GM20431 (cell line): ENCODE data around the gene OR2Y1.
"Not testable (repeated sequence)": the region's sequence is repeated elsewhere in the genome, so short reads cannot be mapped to it uniquely, and the experiment has no call there.

Experiments
- in situ Hi-C: fragments of 300-500 bp; cut with MseI, MboI; formaldehyde crosslinking; loops from one replicate; pipeline ENCODE4 v1.15.0; 2020; ENCODE audit warnings: low sequenced_read_pairs; ENCODE audit not compliant: unreplicated experiment

The OR2Y1 gene

GRCh38 chr5:180740953-180741352 lies 1.1 kb upstream of the OR2Y1 start:
- in situ Hi-C loops = not testable (repeated sequence)

GRCh38 chr5:180739271-180739670 lies 587 bp downstream of the OR2Y1 start:
- in situ Hi-C loops = no loop called here

GRCh38 chr5:180736536-180736935 lies 3.3 kb downstream of the OR2Y1 start:
- in situ Hi-C loops = no loop called here

- in situ Hi-C loops = no loop called here
These were observed 14.9 kb downstream of the OR2Y1 start for GRCh38 chr5:180724944-180725343.

- in situ Hi-C loops = no loop called here
These were observed 15.9 kb downstream of the OR2Y1 start for GRCh38 chr5:180723936-180724335.

- in situ Hi-C loops = no loop called here
These were observed 19.4 kb downstream of the OR2Y1 start for GRCh38 chr5:180720486-180720885.

GRCh38 chr5:180719781-180720180 lies 20.1 kb downstream of the OR2Y1 start:
- in situ Hi-C loops = no loop called here

GRCh38 chr5:180718810-180719453 lies 20.9 kb downstream of the OR2Y1 start:
- in situ Hi-C loops = no loop called here

GRCh38 chr5:180717989-180718388 lies 21.9 kb downstream of the OR2Y1 start:
- in situ Hi-C loops = no loop called here

GRCh38 chr5:180704362-180704761 lies 35.5 kb downstream of the OR2Y1 start:
- in situ Hi-C loops = no loop called here

- in situ Hi-C loops = no loop called here
These were observed 35.9 kb downstream of the OR2Y1 start for GRCh38 chr5:180703912-180704311.

- in situ Hi-C loops = not testable (repeated sequence)
These were observed 36.5 kb downstream of the OR2Y1 start for GRCh38 chr5:180703371-180703770.

- in situ Hi-C loops = not testable (repeated sequence)
These were observed 39.4 kb downstream of the OR2Y1 start for GRCh38 chr5:180700440-180700839.

GRCh38 chr5:180699042-180699441 lies 40.8 kb downstream of the OR2Y1 start:
- in situ Hi-C loops = no loop called here

GRCh38 chr5:180696116-180696515 lies 43.7 kb downstream of the OR2Y1 start:
- in situ Hi-C loops = no loop called here

- in situ Hi-C loops = no loop called here
These were observed 47.4 kb downstream of the OR2Y1 start for GRCh38 chr5:180692429-180692828.

GRCh38 chr5:180691046-180691445 lies 48.8 kb downstream of the OR2Y1 start:
- in situ Hi-C loops = no loop called here

- in situ Hi-C loops = no loop called here
These were observed 49.3 kb downstream of the OR2Y1 start for GRCh38 chr5:180690562-180690961.

GRCh38 chr5:180689775-180690174 lies 50.1 kb downstream of the OR2Y1 start:
- in situ Hi-C loops = no loop called here
